GM10266 (cell line): ENCODE data around the gene OAT.

ENCODE experiments used
- DNase-seq: peaks from one replicate; pipeline ENCODE4 v3.0.0; 2012; ENCODE audit errors: extremely low spot score
- CTCF ChIP-seq: IDR thresholded peaks from 2 replicates; pipeline ENCODE4 v1.5.1; 2012; ENCODE audit warnings: mild to moderate bottlenecking, low read depth; ENCODE audit not compliant: control insufficient read depth, insufficient read depth; ENCODE audit errors: missing control alignments

The OAT gene

GRCh38 chr10:124367936-124368335 is 50.8 kb downstream of the OAT start:
- DNase-seq, result no peak
- no peak for TF ChIP-seq CTCF

- DNase-seq, result no peak
- TF ChIP-seq CTCF, result no peak
Measured at GRCh38 chr10:124367414-124367813, 51.3 kb downstream of the OAT start.

GRCh38 chr10:124366825-124367224 is 51.9 kb downstream of the OAT start:
- no peak for TF ChIP-seq CTCF
- DNase-seq, result no peak

- DNase-seq, result no peak
- TF ChIP-seq CTCF, result no peak
Measured at GRCh38 chr10:124366343-124366742, 52.4 kb downstream of the OAT start.

GRCh38 chr10:124364674-124365073 is 54.0 kb downstream of the OAT start:
- no peak for TF ChIP-seq CTCF
- no peak for DNase-seq

- no peak for DNase-seq
- TF ChIP-seq CTCF, result no peak
Measured at GRCh38 chr10:124362568-124362967, 56.2 kb downstream of the OAT start.

- no peak for TF ChIP-seq CTCF
- DNase-seq, result no peak
Measured at GRCh38 chr10:124359336-124359832, 59.3 kb downstream of the OAT start.
